A549 (cell line): ENCODE results near the gene GPR158. TPM values are rescaled to one million over a fixed set of nuclear protein-coding genes. Genes with fewer than 3 reads are reported as not detected.

Experiments
- ATAC-seq, 2 experiments: fragments of 200-7000 bp in 1 of 2; fragments of >200 bp in 1 of 2; cut with Nextera tagmentation in 1 of 2; cut with Tn5 transposase in 1 of 2; 3 replicates each; pipeline versions ENCODE4 v1.8.0 to v1.9.1; 2018 to 2020; ENCODE audit warnings: mild to moderate bottlenecking in 1 of 2, moderate library complexity in 1 of 2
- CTCF ChIA-PET: fragments of 300-600 bp; sonication (Branson Sonifier 250); formaldehyde crosslinking; extraction: SDS; loops from one replicate; lab custom pipeline; 2021; ENCODE audit warnings: antibody characterized with exemption, inconsistent platforms; lab: Yijun Ruan, JAX
- POLR2A ChIA-PET: fragments of 350-600 bp; formaldehyde crosslinking; extraction: SDS; loops from one replicate; lab custom pipeline; 2021; ENCODE audit warnings: antibody characterized with exemption, inconsistent platforms; lab: Yijun Ruan, JAX
- DNase-seq, 2 experiments: peaks; one replicate each; pipeline versions ENCODE4 v3.0.0 to v3.0.0-alpha.2; 2011 to 2016; ENCODE audit warnings: low read depth in 1 of 2, low spot score in 1 of 2
- FAIRE-seq: peaks from 2 replicates; lab custom pipeline; 2011; peaks lifted over from hg19 to GRCh38; lab: Jason Lieb, UNC
- H3K27ac ChIP-seq, 2 experiments: fragments of >200 bp; sonication (Bioruptor Twin); formaldehyde crosslinking; 3 replicates each; pipeline ENCODE4 v1.5.1; 2016 to 2017
- H3K4me1 ChIP-seq: fragments of >200 bp; sonication (Bioruptor Twin); formaldehyde crosslinking; 3 replicates; pipeline ENCODE4 v1.6.1; 2016
- H3K4me2 ChIP-seq: fragments of >200 bp; sonication (Bioruptor Twin); formaldehyde crosslinking; 3 replicates; pipeline ENCODE4 v1.6.1; 2016
- H3K4me3 ChIP-seq: fragments of >200 bp; sonication (Bioruptor Twin); formaldehyde crosslinking; 3 replicates; pipeline ENCODE4 v1.5.1; 2016
- H3K9me3 ChIP-seq: fragments of >200 bp; sonication (Bioruptor Twin); formaldehyde crosslinking; 3 replicates; pipeline ENCODE4 v1.6.1; 2016
- CBX2 ChIP-seq: fragments of 200-600 bp; sonication (generic); IDR thresholded peaks from 2 replicates; pipeline ENCODE4 v1.6.1; 2016; ENCODE audit warnings: low read depth, mild to moderate bottlenecking, borderline replicate concordance
- EHMT2 ChIP-seq: fragments of 200-600 bp; sonication (generic); IDR thresholded peaks from 2 replicates; pipeline ENCODE4 v1.6.1; 2016; ENCODE audit warnings: antibody characterized with exemption, low read depth, mild to moderate bottlenecking, moderate library complexity
- GATA3 ChIP-seq: IDR thresholded peaks from 2 replicates; pipeline ENCODE4 v1.6.1; 2012; ENCODE audit warnings: borderline replicate concordance
- HOXA7 ChIP-seq: fragments of 250-450 bp; sonication (Bioruptor Pico); IDR thresholded peaks from 2 replicates; pipeline ENCODE4 v1.5.0; 2020; ENCODE audit warnings: mild to moderate bottlenecking, moderate library complexity
- HOXB5 ChIP-seq: fragments of 250-450 bp; sonication (Bioruptor Pico); IDR thresholded peaks from 2 replicates; pipeline ENCODE4 v1.5.0; 2020; ENCODE audit warnings: mild to moderate bottlenecking, moderate library complexity
- KDM1A ChIP-seq: fragments of 200-600 bp; sonication (generic); IDR thresholded peaks from 2 replicates; pipeline ENCODE4 v1.6.1; 2016; ENCODE audit warnings: low read depth, mild to moderate bottlenecking
- MAX ChIP-seq: IDR thresholded peaks from 2 replicates; pipeline ENCODE4 v1.6.1; 2012
- NR3C1 ChIP-seq: fragments of >200 bp; sonication (Bioruptor Twin); formaldehyde crosslinking; IDR thresholded peaks from 3 replicates; pipeline ENCODE4 v1.6.1; 2017
- POLR2A ChIP-seq: IDR thresholded peaks from 2 replicates; pipeline ENCODE4 v1.6.1; 2012; ENCODE audit warnings: mild to moderate bottlenecking, low read length
- RAD21 ChIP-seq, 2 experiments: fragments of >200 bp in 1 of 2; sonication (Bioruptor Twin) in 1 of 2; formaldehyde crosslinking in 1 of 2; IDR thresholded peaks in 1 of 2; conservative IDR thresholded peaks in 1 of 2; 2 replicates in 1 of 2; 3 replicates in 1 of 2; pipeline ENCODE4 v1.6.1; 2012 to 2018; ENCODE audit warnings: inconsistent platforms in 1 of 2
- SREBF2 ChIP-seq: fragments of 450-650 bp; IDR thresholded peaks from 2 replicates; pipeline ENCODE4 v1.6.1; 2014; ENCODE audit warnings: mild to moderate bottlenecking, moderate library complexity
- TP53 ChIP-seq: fragments of 250-450 bp; sonication (Bioruptor Pico); IDR thresholded peaks from 2 replicates; pipeline ENCODE4 v1.5.0; 2021; ENCODE audit warnings: mild to moderate bottlenecking, moderate library complexity
- USF2 ChIP-seq: fragments of 450-650 bp; IDR thresholded peaks from 2 replicates; pipeline ENCODE4 v1.6.1; 2014; ENCODE audit warnings: antibody characterized with exemption
- ZC3H11A ChIP-seq: fragments of 450-650 bp; IDR thresholded peaks from 2 replicates; pipeline ENCODE4 v1.6.1; 2014; ENCODE audit warnings: antibody characterized with exemption, mild to moderate bottlenecking
- WGBS: methylation state at CpG from one replicate; pipeline ENCODE4 v1.1.6; 2017; ENCODE audit errors: missing lambda C conversion rate; 5-methylcytosine and 5-hydroxymethylcytosine counted together
- polyA plus RNA-seq, 4 experiments: library from polyadenylated mRNA; depleted of rRNA in 3 of 4; stranded (reverse); fragments of >200 nt; fragmentation: RNase III in 1 of 4; extraction: RNeasy Plus Mini Kit Qiagen cat#74134 plus additional on column Dnase treatment in 1 of 4; gene quantifications; 2 replicates in 3 of 4; 3 replicates in 1 of 4; pipeline ENCODE4 v1.2.3, GENCODE V29; 2011 to 2017
- TF ChIP-seq, protein P1 (sequence below): fragments of >200 bp; sonication (Bioruptor Twin); formaldehyde crosslinking; IDR thresholded peaks from 3 replicates; pipeline ENCODE4 v1.6.1; 2016
- TF ChIP-seq, protein P2 (sequence below): fragments of 200-600 bp; sonication (generic); IDR thresholded peaks from 2 replicates; pipeline ENCODE4 v1.6.1; 2016; ENCODE audit warnings: antibody characterized with exemption, mild to moderate bottlenecking, moderate library complexity
- TF ChIP-seq, protein P3 (sequence below): fragments of 250-450 bp; sonication (Bioruptor Pico); IDR thresholded peaks from 2 replicates; pipeline ENCODE4 v1.5.0; 2020; ENCODE audit warnings: low read depth, mild to moderate bottlenecking, moderate library complexity
- TF ChIP-seq, protein P4 (sequence below): fragments of 250-450 bp; sonication (Bioruptor Pico); IDR thresholded peaks from 2 replicates; pipeline ENCODE4 v1.5.0; 2021; ENCODE audit warnings: mild to moderate bottlenecking, moderate library complexity, borderline replicate concordance

GPR158 gene
- polyA plus RNA-seq, 2 of the 4 experiments (the other 2 are of a cell fraction), result 0.01 to 0.03 TPM

GRCh38 chr10:25444266-25444665 is 269.5 kb downstream of the GPR158 start (continued):
- TF ChIP-seq, protein P1, sequence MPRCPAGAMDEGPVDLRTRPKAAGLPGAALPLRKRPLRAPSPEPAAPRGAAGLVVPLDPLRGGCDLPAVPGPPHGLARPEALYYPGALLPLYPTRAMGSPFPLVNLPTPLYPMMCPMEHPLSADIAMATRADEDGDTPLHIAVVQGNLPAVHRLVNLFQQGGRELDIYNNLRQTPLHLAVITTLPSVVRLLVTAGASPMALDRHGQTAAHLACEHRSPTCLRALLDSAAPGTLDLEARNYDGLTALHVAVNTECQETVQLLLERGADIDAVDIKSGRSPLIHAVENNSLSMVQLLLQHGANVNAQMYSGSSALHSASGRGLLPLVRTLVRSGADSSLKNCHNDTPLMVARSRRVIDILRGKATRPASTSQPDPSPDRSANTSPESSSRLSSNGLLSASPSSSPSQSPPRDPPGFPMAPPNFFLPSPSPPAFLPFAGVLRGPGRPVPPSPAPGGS, result no peak
- TF ChIP-seq USF2 (no peak), SREBF2 (no peak)

DNA sequence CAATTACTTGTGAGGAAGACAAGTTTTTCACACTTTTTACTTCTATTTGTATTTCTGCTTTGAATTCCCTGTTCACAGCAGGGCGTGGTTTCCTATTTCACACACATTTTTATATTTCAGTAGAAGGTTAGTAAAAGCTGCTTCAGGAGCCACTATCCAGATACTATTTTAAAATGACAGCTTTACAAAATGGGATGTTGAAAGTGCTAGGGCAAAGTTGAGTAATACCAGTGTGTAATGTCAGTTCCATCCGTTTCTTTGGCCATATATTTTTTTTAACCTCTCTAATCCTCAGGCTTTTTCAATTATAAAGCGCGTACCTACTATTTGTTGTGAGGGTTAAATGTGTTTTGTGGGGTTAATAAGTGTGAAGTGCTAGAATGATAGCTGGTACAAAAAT is 276.6 kb downstream of the GPR158 start:
- ChIA-PET POLR2A (no interaction called here), CTCF (no interaction called here)
- 47% methylated on average over 4 of the region's 4 CpGs for WGBS
- no peak overlapping the region for H3K4me2 ChIP-seq
- DNase-seq, result no peak
- no peak for FAIRE-seq
- TF ChIP-seq HOXA7 (CRISPR knock-in tag) (no peak), EHMT2 (no peak), GATA3 (no peak), HOXB5 (CRISPR knock-in tag) (no peak), CBX2 (no peak)
- TF ChIP-seq, protein P2, sequence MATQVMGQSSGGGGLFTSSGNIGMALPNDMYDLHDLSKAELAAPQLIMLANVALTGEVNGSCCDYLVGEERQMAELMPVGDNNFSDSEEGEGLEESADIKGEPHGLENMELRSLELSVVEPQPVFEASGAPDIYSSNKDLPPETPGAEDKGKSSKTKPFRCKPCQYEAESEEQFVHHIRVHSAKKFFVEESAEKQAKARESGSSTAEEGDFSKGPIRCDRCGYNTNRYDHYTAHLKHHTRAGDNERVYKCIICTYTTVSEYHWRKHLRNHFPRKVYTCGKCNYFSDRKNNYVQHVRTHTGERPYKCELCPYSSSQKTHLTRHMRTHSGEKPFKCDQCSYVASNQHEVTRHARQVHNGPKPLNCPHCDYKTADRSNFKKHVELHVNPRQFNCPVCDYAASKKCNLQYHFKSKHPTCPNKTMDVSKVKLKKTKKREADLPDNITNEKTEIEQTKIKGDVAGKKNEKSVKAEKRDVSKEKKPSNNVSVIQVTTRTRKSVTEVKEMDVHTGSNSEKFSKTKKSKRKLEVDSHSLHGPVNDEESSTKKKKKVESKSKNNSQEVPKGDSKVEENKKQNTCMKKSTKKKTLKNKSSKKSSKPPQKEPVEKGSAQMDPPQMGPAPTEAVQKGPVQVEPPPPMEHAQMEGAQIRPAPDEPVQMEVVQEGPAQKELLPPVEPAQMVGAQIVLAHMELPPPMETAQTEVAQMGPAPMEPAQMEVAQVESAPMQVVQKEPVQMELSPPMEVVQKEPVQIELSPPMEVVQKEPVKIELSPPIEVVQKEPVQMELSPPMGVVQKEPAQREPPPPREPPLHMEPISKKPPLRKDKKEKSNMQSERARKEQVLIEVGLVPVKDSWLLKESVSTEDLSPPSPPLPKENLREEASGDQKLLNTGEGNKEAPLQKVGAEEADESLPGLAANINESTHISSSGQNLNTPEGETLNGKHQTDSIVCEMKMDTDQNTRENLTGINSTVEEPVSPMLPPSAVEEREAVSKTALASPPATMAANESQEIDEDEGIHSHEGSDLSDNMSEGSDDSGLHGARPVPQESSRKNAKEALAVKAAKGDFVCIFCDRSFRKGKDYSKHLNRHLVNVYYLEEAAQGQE, result no peak
- TF ChIP-seq, all 56 proteins: peak for 0
- H3K4me1 ChIP-seq, result no peaks in the 10 kb centered on the region
- no peak overlapping the region for H3K4me3 ChIP-seq
- H3K9me3 ChIP-seq, result peaks cover 12% of the 10 kb centered on the region; the same call in 1 of the 3 replicates
- no peak for ATAC-seq
- no peak overlapping the region for H3K27ac ChIP-seq

DNA sequence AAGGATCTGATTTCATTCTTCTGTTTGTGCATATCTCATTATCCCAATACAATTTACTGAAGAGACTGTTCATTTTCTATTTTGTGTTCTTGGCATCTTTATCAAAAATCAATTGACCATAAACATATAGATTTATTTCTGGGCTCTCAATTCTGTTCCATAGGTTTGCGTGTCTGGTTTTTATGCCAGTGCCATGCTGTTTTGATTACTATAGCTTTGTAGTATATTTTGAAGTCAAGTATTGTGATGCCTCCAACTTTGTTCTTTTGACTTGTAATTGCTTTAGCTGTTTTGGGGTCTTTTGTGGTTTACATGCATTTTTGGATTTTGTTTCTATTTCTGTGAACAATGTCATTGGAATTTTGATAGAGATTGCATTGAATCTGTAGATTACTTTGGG is 278.8 kb downstream of the GPR158 start:
- WGBS, result 66% methylated on average over 1 of the region's 1 CpG
- H3K4me2 ChIP-seq, result no peak overlapping the region
- TF ChIP-seq TP53 (CRISPR knock-in tag) (no peak), USF2 (no peak), NR3C1 (no peak), GATA3 (no peak), MAX (no peak), ZC3H11A (no peak), POLR2A (no peak), KDM1A (no peak), RAD21 (conservative IDR thresholded peaks at IDR 0.05 in 1 of 2, IDR thresholded peaks at IDR 0.05 in 1 of 2) (no peak), EHMT2 (no peak)
- TF ChIP-seq, protein P3, sequence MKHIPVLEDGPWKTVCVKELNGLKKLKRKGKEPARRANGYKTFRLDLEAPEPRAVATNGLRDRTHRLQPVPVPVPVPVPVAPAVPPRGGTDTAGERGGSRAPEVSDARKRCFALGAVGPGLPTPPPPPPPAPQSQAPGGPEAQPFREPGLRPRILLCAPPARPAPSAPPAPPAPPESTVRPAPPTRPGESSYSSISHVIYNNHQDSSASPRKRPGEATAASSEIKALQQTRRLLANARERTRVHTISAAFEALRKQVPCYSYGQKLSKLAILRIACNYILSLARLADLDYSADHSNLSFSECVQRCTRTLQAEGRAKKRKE, result no peak
- TF ChIP-seq, protein P4, sequence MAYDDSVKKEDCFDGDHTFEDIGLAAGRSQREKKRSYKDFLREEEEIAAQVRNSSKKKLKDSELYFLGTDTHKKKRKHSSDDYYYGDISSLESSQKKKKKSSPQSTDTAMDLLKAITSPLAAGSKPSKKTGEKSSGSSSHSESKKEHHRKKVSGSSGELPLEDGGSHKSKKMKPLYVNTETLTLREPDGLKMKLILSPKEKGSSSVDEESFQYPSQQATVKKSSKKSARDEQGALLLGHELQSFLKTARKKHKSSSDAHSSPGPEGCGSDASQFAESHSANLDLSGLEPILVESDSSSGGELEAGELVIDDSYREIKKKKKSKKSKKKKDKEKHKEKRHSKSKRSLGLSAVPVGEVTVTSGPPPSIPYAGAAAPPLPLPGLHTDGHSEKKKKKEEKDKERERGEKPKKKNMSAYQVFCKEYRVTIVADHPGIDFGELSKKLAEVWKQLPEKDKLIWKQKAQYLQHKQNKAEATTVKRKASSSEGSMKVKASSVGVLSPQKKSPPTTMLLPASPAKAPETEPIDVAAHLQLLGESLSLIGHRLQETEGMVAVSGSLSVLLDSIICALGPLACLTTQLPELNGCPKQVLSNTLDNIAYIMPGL (CRISPR knock-in tag), result no peak
- TF ChIP-seq, all 56 proteins: peak for 0
- POLR2A ChIA-PET, result no interaction called here
- FAIRE-seq (no peak), ATAC-seq (no peak), DNase-seq (no peak)
- Histone ChIP-seq H3K4me1 (no peaks in the 10 kb centered on the region), H3K4me3 (no peak overlapping the region), H3K27ac (no peak overlapping the region), H3K9me3 (peaks cover 12% of the 10 kb centered on the region; the same call in 1 of the 3 replicates)
- CTCF ChIA-PET, result no interaction called here
